K562 (cell line): ENCODE results near the gene HRAS. TPM values are rescaled to one million over a fixed set of nuclear protein-coding genes. Genes with fewer than 3 reads are reported as not detected.

ENCODE experiments used
- ASH1L ChIP-seq: fragments of 450-650 bp; IDR thresholded peaks from 2 replicates; pipeline ENCODE4 v1.6.1; 2018; ENCODE audit warnings: borderline replicate concordance, mild to moderate bottlenecking, low read depth; ENCODE audit not compliant: partially characterized antibody
- CEBPG ChIP-seq, 3 experiments: fragments of 200-800 bp in 1 of 3; sonication (Bioruptor generic) in 1 of 3; sonication (generic) in 1 of 3; formaldehyde crosslinking in 1 of 3; IDR thresholded peaks in 2 of 3; conservative IDR thresholded peaks in 1 of 3; 2 replicates each; pipeline versions ENCODE4 v1.6.1 to v1.8.0; 2016 to 2022; ENCODE audit warnings: missing compliant biosample characterization in 2 of 3, missing genetic modification characterization in 2 of 3, mild to moderate bottlenecking in 1 of 3, missing genetic modification reagents in 1 of 3
- GTF2E2 ChIP-seq: fragments of 200-800 bp; sonication (Bioruptor generic); IDR thresholded peaks from 2 replicates; pipeline ENCODE4 v1.6.1; 2016; ENCODE audit warnings: missing genetic modification characterization, missing compliant biosample characterization
- KHSRP ChIP-seq: fragments of 450-650 bp; IDR thresholded peaks from 2 replicates; pipeline ENCODE4 v1.6.1; 2017
- SMAD1 ChIP-seq: fragments of 150-350 bp; IDR thresholded peaks from 2 replicates; pipeline ENCODE4 v1.6.1; 2014; ENCODE audit warnings: low read length, low read depth; ENCODE audit not compliant: partially characterized antibody
- SMAD4 ChIP-seq: fragments of 250-450 bp; sonication (Bioruptor Pico); conservative IDR thresholded peaks from 2 replicates; pipeline ENCODE4 v1.8.0; 2021; ENCODE audit warnings: inconsistent platforms, mild to moderate bottlenecking, moderate library complexity
- TRIM28 ChIP-seq: fragments of 450-650 bp; IDR thresholded peaks from 2 replicates; pipeline ENCODE4 v1.6.1; 2017
- ZNF121 ChIP-seq: sonication (generic); formaldehyde crosslinking; conservative IDR thresholded peaks from 2 replicates; pipeline ENCODE4 v1.8.0; 2022; ENCODE audit warnings: missing genetic modification reagents
- ZNF24 ChIP-seq: fragments of 450-650 bp; IDR thresholded peaks from 2 replicates; pipeline ENCODE4 v1.6.1; 2016
- ZNF324 ChIP-seq: fragments of 250-450 bp; sonication (Bioruptor Pico); IDR thresholded peaks from 2 replicates; pipeline ENCODE4 v1.4.0; 2020; ENCODE audit warnings: mild to moderate bottlenecking
- polyA plus RNA-seq, 8 experiments: library from polyadenylated mRNA; depleted of rRNA in 4 of 8; stranded (reverse) in 5 of 8; unstranded in 3 of 8; fragments of >200 nt; fragmentation: Nextera tagmentation in 2 of 8; fragmentation: Illumina TruSeq in 1 of 8; extraction: Ambion mirVana in 2 of 8; extraction: Trizol in 1 of 8; gene quantifications; 2 replicates each; pipeline versions ENCODE4 v1.2.1 to v1.2.3, GENCODE V29; 2011 to 2014; ENCODE audit warnings: inconsistent platforms in 1 of 8, missing spikeins in 1 of 8
- total RNA-seq, 7 experiments: library from RNA; depleted of rRNA in 6 of 7; stranded (reverse); fragments of >200 nt in 6 of 7; fragmentation: Illumina TruSeq in 2 of 7; extraction: Trizol in 2 of 7; gene quantifications; 2 replicates each; pipeline versions ENCODE4 v1.2.1 to v1.2.3, GENCODE V29; 2011 to 2021; ENCODE audit warnings: low replicate concordance in 1 of 7
- TF ChIP-seq, protein P1 (sequence below): fragments of 250-450 bp; sonication (Bioruptor Pico); IDR thresholded peaks from 2 replicates; pipeline ENCODE4 v1.4.0; 2020
- TF ChIP-seq, protein P2 (sequence below): fragments of 200-600 bp; sonication (generic); IDR thresholded peaks from one replicate; pipeline ENCODE4 v1.6.1; 2012; ENCODE audit warnings: mild to moderate bottlenecking, low read depth, low read length, inconsistent platforms
- TF ChIP-seq, protein P3 (sequence below): fragments of 450-650 bp; formaldehyde crosslinking; IDR thresholded peaks from 2 replicates; pipeline ENCODE4 v1.4.0; 2020; ENCODE audit warnings: mild to moderate bottlenecking, moderate library complexity

Gene HRAS
- total and polyA plus RNA-seq, 9 of the 15 experiments (the other 6 are each of a cell fraction or from before 2014, with no cell fraction given), result 2.8 to 73.5 (median 29.6) TPM

DNA sequence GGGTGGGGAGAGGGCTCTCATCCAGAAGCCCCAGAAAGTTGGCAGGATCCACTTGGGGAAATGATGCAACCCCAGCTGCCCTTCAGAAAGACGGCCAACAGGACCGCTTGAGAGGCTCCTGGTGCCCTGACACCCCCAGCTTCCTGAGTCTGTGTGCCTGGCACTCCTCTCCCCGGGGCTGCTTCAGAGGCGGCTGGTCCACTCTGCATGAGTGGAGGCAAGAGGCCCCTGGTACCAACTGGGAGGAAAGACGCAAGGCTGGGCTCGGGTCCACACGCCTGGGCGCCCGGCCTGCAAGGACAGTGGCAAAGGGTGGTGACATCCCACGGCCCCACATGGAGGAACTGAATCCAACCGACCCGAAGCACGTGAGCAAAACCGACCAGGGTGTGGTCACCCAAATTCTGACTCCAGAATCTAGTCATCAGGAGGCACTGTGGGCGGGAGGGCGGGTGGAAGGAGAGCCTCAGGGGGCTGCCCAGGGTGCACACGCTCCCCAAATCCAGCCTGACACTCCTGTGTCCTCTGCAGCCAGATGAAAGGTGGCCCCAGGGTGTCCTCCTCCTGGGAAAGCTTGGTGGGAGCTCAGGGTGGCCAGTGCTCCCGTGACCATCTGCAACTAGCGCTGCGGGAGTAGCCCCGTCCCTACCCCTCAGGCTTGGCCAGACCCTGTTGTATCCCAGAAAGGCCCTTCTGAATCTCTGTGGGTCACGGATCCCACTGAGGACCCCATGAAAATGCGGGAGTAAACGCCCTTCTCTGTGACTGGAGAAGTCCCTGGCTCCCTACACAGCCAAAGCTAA lies 32.0 kb downstream of the HRAS start (continued):
- no peak for TF ChIP-seq ASH1L
- peak; percentile 47; the same call in 1 of the 2 replicates for TF ChIP-seq SMAD4 (CRISPR knock-in tag)
- no peak for TF ChIP-seq ZNF24
- TF ChIP-seq, protein P1, sequence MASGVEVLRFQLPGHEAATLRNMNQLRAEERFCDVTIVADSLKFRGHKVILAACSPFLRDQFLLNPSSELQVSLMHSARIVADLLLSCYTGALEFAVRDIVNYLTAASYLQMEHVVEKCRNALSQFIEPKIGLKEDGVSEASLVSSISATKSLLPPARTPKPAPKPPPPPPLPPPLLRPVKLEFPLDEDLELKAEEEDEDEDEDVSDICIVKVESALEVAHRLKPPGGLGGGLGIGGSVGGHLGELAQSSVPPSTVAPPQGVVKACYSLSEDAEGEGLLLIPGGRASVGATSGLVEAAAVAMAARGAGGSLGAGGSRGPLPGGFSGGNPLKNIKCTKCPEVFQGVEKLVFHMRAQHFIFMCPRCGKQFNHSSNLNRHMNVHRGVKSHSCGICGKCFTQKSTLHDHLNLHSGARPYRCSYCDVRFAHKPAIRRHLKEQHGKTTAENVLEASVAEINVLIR (CRISPR knock-in tag), result no peak
- no peak for TF ChIP-seq KHSRP
- 0 out of 2 replicates have a peak, but pooled peaks have one; percentile 9 for TF ChIP-seq ZNF324 (CRISPR knock-in tag)
- TF ChIP-seq CEBPG (CRISPR knock-in tag; IDR thresholded peaks at IDR 0.05), result peak; percentile 40; the same call in 1 of the 2 replicates
- TF ChIP-seq CEBPG (tag; conservative IDR thresholded peaks at IDR 0.05 in 1 of 2, IDR thresholded peaks at IDR 0.05 in 1 of 2), result peak in 1 of 2 experiments; percentile 12; a peak in 1 of 4 replicates
- no peak for TF ChIP-seq ZNF121 (CRISPR knock-in tag)
- 0 out of 2 replicates have a peak, but pooled peaks have one; percentile 40 for TF ChIP-seq GTF2E2 (tag)
- TF ChIP-seq, protein P2, sequence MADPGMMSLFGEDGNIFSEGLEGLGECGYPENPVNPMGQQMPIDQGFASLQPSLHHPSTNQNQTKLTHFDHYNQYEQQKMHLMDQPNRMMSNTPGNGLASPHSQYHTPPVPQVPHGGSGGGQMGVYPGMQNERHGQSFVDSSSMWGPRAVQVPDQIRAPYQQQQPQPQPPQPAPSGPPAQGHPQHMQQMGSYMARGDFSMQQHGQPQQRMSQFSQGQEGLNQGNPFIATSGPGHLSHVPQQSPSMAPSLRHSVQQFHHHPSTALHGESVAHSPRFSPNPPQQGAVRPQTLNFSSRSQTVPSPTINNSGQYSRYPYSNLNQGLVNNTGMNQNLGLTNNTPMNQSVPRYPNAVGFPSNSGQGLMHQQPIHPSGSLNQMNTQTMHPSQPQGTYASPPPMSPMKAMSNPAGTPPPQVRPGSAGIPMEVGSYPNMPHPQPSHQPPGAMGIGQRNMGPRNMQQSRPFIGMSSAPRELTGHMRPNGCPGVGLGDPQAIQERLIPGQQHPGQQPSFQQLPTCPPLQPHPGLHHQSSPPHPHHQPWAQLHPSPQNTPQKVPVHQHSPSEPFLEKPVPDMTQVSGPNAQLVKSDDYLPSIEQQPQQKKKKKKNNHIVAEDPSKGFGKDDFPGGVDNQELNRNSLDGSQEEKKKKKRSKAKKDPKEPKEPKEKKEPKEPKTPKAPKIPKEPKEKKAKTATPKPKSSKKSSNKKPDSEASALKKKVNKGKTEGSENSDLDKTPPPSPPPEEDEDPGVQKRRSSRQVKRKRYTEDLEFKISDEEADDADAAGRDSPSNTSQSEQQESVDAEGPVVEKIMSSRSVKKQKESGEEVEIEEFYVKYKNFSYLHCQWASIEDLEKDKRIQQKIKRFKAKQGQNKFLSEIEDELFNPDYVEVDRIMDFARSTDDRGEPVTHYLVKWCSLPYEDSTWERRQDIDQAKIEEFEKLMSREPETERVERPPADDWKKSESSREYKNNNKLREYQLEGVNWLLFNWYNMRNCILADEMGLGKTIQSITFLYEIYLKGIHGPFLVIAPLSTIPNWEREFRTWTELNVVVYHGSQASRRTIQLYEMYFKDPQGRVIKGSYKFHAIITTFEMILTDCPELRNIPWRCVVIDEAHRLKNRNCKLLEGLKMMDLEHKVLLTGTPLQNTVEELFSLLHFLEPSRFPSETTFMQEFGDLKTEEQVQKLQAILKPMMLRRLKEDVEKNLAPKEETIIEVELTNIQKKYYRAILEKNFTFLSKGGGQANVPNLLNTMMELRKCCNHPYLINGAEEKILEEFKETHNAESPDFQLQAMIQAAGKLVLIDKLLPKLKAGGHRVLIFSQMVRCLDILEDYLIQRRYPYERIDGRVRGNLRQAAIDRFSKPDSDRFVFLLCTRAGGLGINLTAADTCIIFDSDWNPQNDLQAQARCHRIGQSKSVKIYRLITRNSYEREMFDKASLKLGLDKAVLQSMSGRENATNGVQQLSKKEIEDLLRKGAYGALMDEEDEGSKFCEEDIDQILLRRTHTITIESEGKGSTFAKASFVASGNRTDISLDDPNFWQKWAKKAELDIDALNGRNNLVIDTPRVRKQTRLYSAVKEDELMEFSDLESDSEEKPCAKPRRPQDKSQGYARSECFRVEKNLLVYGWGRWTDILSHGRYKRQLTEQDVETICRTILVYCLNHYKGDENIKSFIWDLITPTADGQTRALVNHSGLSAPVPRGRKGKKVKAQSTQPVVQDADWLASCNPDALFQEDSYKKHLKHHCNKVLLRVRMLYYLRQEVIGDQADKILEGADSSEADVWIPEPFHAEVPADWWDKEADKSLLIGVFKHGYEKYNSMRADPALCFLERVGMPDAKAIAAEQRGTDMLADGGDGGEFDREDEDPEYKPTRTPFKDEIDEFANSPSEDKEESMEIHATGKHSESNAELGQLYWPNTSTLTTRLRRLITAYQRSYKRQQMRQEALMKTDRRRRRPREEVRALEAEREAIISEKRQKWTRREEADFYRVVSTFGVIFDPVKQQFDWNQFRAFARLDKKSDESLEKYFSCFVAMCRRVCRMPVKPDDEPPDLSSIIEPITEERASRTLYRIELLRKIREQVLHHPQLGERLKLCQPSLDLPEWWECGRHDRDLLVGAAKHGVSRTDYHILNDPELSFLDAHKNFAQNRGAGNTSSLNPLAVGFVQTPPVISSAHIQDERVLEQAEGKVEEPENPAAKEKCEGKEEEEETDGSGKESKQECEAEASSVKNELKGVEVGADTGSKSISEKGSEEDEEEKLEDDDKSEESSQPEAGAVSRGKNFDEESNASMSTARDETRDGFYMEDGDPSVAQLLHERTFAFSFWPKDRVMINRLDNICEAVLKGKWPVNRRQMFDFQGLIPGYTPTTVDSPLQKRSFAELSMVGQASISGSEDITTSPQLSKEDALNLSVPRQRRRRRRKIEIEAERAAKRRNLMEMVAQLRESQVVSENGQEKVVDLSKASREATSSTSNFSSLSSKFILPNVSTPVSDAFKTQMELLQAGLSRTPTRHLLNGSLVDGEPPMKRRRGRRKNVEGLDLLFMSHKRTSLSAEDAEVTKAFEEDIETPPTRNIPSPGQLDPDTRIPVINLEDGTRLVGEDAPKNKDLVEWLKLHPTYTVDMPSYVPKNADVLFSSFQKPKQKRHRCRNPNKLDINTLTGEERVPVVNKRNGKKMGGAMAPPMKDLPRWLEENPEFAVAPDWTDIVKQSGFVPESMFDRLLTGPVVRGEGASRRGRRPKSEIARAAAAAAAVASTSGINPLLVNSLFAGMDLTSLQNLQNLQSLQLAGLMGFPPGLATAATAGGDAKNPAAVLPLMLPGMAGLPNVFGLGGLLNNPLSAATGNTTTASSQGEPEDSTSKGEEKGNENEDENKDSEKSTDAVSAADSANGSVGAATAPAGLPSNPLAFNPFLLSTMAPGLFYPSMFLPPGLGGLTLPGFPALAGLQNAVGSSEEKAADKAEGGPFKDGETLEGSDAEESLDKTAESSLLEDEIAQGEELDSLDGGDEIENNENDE, result no peak
- TF ChIP-seq, protein P3, sequence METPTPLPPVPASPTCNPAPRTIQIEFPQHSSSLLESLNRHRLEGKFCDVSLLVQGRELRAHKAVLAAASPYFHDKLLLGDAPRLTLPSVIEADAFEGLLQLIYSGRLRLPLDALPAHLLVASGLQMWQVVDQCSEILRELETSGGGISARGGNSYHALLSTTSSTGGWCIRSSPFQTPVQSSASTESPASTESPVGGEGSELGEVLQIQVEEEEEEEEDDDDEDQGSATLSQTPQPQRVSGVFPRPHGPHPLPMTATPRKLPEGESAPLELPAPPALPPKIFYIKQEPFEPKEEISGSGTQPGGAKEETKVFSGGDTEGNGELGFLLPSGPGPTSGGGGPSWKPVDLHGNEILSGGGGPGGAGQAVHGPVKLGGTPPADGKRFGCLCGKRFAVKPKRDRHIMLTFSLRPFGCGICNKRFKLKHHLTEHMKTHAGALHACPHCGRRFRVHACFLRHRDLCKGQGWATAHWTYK (CRISPR knock-in tag), result no peak
- no peak for TF ChIP-seq SMAD1
- TF ChIP-seq TRIM28, result no peak
